ENCODE results near the gene IL17RC.

DNA sequence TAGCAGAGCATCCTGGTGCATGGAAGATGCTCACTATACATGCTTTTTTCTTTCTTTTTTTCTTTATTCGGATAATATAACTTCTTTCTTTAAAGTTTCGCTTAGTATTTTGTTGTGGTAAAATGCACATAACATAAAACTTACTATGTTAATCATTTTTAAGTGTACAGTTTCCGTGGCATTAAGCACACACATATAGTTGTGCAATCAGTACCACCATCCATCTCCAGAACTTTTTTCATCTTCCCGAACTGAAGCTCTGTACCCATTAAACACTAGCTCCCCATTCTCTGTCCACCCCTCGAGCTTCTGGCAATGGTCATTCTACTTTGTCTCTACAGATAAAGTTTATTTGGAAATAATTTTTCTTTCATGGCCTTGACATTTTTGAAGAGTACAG, 27.5 kb upstream of the IL17RC start:
- TF ChIP-seq, protein P1, sequence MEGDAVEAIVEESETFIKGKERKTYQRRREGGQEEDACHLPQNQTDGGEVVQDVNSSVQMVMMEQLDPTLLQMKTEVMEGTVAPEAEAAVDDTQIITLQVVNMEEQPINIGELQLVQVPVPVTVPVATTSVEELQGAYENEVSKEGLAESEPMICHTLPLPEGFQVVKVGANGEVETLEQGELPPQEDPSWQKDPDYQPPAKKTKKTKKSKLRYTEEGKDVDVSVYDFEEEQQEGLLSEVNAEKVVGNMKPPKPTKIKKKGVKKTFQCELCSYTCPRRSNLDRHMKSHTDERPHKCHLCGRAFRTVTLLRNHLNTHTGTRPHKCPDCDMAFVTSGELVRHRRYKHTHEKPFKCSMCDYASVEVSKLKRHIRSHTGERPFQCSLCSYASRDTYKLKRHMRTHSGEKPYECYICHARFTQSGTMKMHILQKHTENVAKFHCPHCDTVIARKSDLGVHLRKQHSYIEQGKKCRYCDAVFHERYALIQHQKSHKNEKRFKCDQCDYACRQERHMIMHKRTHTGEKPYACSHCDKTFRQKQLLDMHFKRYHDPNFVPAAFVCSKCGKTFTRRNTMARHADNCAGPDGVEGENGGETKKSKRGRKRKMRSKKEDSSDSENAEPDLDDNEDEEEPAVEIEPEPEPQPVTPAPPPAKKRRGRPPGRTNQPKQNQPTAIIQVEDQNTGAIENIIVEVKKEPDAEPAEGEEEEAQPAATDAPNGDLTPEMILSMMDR (IDR thresholded peaks at IDR 0.05) = no peak
- TF ChIP-seq POLR2A (IDR thresholded peaks at IDR 0.05) = no peak

Data from esophagus squamous epithelium (tissue), 4 donors.